ENCODE measurements around the gene ANKRD11.

Gene ANKRD11

DNA sequence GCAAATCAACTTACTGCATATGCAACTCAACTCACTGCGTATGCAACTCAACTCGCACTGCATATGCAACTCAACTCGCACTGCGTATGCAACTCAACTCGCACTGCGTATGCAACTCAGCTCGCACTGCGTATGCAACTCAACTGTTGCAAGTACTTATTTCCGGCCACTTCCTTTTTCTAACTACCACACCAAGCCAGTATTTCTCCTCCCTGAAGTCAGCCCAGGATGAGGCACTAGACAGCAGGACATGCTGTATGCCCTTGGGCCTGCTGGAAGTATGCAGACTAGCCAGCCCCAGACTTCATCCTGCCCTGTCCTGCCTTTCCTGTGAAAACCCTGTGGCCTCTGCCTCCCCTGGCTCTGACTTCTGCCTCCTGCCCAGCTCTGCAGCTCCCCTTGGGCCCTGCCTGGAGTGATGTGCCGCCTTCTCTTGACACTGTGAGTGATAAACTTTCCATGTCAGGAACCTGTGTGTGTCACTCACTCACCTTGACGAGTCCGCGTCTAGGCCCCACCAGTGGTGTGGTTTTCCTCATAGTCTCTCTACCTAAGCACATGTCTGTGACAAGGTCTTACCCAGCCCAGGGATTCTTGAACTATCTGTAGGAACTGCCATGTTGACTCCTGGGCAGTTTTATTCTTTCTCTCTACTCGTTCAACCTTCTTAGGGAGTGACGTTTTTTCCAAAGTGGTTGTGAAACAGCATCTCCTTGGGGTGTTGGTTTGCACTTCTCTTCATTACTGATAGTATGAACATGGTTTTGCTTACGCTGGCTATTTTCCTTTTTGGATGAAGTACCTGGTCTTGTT, 256.5 kb downstream of the ANKRD11 start:
- TF ChIP-seq, protein P1, sequence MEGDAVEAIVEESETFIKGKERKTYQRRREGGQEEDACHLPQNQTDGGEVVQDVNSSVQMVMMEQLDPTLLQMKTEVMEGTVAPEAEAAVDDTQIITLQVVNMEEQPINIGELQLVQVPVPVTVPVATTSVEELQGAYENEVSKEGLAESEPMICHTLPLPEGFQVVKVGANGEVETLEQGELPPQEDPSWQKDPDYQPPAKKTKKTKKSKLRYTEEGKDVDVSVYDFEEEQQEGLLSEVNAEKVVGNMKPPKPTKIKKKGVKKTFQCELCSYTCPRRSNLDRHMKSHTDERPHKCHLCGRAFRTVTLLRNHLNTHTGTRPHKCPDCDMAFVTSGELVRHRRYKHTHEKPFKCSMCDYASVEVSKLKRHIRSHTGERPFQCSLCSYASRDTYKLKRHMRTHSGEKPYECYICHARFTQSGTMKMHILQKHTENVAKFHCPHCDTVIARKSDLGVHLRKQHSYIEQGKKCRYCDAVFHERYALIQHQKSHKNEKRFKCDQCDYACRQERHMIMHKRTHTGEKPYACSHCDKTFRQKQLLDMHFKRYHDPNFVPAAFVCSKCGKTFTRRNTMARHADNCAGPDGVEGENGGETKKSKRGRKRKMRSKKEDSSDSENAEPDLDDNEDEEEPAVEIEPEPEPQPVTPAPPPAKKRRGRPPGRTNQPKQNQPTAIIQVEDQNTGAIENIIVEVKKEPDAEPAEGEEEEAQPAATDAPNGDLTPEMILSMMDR (IDR thresholded peaks at IDR 0.05; ENCODE audit: control insufficient read depth, extremely low read depth, insufficient read depth): no peak
- DNase-seq (ENCODE audit: low read depth): no peak
- no peak overlapping the region for H3K4me3 ChIP-seq (ENCODE audit: low read depth, low read length)

DNA sequence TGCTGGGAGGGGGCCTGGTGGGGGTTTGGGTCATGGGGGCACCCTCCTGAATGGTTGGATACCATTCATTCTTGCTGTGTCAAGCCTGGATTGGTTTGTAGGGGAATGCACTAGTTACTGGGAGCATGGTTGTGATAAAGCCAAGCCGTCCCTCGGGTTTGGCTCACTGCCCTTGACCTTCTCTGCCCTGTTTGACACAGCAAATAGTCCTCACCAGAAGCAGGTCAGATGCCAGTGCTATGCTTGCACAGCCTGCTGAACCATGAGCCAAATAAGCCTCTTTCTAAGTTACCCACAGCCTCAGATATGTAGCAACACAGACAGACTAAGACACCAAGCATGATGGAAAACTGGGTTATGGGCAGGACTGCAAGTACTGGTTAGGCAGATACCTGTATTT, 258.3 kb downstream of the ANKRD11 start:
- no peak overlapping the region for H3K4me3 ChIP-seq (ENCODE audit: low read depth, low read length)
- DNase-seq (ENCODE audit: low read depth): no peak
- TF ChIP-seq, protein P1 (IDR thresholded peaks at IDR 0.05; ENCODE audit: control insufficient read depth, extremely low read depth, insufficient read depth): no peak

DNA sequence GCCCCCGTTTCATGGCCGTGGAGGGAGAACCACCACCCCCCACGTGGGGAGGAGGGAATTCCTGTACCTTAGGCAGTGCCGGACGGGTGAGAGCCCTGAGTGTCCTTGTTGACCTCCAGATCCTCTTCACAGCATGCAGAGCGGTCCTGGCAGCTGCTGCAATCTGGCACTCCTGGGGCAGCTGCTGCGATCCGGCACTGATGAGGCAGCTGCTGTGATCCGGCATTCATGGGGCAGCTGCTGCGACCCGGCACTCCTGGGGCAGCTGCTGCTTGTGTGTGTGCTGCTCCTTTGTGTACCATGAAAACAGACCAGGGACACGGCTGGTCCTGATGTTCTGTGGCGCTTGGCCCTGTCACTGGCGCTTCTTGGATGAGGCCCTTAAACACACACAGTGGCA, 260.1 kb downstream of the ANKRD11 start:
- no peak overlapping the region for H3K4me3 ChIP-seq (ENCODE audit: low read depth, low read length)

DNA sequence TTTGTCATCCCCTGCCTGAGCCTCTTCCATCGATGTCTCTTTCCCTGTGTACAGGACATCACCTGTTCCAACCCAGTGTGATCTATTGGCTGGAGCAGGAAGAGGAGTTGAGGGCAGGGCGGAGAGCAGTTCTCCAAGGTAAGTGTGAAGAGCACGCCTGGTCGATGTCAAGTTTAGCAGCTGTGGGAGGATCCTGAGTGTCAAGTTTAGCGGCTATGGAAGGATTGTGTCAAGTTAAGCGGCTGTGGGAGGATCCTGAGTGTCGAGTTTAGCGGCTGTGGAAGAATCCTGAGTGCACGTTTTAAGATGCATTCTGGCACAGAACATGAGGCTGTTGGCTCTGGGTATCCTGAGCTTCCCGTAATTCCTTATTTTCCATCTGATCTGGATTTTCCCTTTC, 265.7 kb downstream of the ANKRD11 start:
- TF ChIP-seq, protein P1 (IDR thresholded peaks at IDR 0.05; ENCODE audit: control insufficient read depth, extremely low read depth, insufficient read depth): no peak
- H3K4me3 ChIP-seq (ENCODE audit: low read depth, low read length): no peak overlapping the region
- no peak for DNase-seq (ENCODE audit: low read depth)

More for the DNA sequence above, 260.1 kb downstream of the ANKRD11 start:
- TF ChIP-seq, protein P1 (IDR thresholded peaks at IDR 0.05; ENCODE audit: control insufficient read depth, extremely low read depth, insufficient read depth): no peak
- DNase-seq (ENCODE audit: low read depth): no peak

DNA sequence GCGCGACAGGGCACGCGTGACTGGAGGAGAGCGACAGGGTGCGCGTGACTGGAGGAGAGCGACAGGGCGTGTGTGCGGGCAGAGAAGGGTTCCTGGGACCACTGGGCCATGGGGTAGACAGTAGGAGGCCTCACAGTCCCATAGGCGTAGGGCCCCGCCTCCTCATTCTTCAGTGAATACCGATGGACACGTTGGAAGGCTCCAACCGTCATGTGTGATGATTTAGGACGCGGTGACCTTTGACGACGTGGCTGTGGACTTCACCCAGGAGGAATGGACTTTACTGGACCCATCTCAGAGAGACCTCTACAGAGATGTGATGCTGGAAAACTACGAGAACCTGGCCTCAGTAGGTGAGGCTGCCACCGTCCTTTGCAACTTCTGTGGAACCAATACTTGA, 267.4 kb downstream of the ANKRD11 start:
- DNase-seq (ENCODE audit: low read depth): no peak
- no peak overlapping the region for H3K4me3 ChIP-seq (ENCODE audit: low read depth, low read length)
- TF ChIP-seq, protein P1 (IDR thresholded peaks at IDR 0.05; ENCODE audit: control insufficient read depth, extremely low read depth, insufficient read depth): no peak

DNA sequence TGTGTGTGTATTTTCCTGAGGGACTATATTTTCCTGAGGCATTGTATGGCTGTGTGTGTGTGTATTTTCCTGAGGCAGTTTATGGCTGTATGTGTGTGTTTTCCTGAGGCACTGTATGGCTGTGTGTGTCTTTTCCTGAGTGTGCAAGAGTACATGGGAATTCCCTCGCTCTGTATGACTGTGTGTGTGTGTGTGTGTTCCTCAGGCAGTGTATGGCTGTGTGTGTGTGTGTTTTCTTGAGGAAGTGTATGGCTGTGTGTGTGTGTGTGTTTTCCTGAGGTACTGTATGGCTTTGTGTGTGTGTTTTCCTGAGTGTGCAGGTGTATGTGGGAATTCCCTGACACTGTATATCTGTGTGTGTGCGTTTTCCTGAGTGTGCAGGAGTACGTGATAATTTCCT, 268.8 kb downstream of the ANKRD11 start:
- no peak for DNase-seq (ENCODE audit: low read depth)
- TF ChIP-seq, protein P1 (IDR thresholded peaks at IDR 0.05; ENCODE audit: control insufficient read depth, extremely low read depth, insufficient read depth): no peak
- H3K4me3 ChIP-seq (ENCODE audit: low read depth, low read length): no peak overlapping the region

DNA sequence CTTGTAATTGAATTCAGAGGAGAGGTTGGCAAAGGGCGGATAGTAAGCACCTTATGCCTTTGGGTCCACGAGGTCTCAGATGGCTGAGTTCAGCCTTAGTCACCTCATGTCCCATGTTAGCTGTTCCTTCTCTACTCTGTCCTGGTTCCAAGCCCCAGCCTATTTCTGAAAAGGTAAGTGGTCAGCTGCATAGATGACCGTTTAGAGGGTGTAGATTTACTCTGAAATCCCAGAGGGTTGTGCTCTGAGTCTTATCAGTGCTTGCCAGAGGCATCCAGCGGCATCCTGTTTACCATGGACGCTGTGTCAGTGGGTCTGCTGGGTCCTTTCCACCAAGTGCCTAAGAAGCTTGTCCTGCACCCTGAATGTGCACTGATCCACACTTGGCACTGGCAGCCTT, 271.0 kb downstream of the ANKRD11 start:
- TF ChIP-seq, protein P1 (IDR thresholded peaks at IDR 0.05; ENCODE audit: control insufficient read depth, extremely low read depth, insufficient read depth): no peak
- DNase-seq (ENCODE audit: low read depth): no peak
- H3K4me3 ChIP-seq (ENCODE audit: low read depth, low read length): no peak overlapping the region

Measured in LNCaP clone FGC (cell line).